GM21447 (cell line): Measurements from ENCODE around the gene HSD17B13.
A peak's percentile ranks its signal among the peaks of the same experiment; 100 is the strongest.
"Not testable (repeated sequence)": the region's sequence is repeated elsewhere in the genome, so short reads cannot be mapped to it uniquely, and the experiment has no call there.

Experiments used
- ATAC-seq: cut with Tn5 transposase; IDR thresholded peaks from one replicate; pipeline ENCODE4 v1.9.1; 2021; ENCODE audit not compliant: unreplicated experiment

The HSD17B13 gene, protein sequence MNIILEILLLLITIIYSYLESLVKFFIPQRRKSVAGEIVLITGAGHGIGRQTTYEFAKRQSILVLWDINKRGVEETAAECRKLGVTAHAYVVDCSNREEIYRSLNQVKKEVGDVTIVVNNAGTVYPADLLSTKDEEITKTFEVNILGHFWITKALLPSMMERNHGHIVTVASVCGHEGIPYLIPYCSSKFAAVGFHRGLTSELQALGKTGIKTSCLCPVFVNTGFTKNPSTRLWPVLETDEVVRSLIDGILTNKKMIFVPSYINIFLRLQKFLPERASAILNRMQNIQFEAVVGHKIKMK

DNA sequence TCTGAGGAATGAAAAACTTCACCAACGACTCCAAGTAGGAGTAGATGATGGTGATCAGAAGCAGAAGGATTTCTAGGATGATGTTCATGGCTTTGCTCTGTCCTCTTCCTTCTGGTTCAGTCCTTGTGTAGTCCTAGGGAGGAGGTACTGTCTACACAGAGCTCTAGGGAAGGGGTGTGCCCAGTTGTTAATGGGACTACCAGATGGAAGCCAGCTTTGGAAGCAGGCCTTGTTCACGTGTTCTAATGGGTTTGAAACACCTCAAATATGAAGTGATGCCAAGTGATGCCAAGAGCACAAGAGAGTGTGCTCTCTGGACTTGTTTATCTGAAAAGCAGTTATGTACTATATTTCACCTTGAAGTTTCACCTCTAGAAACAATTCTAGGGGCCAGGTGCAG lies at the start of gene HSD17B13:
Gene HSD17B13, minus strand, starts transcription at position 129 of the 400 bp plus-strand sequence. Its CDS starts 41 bp downstream, at position 88.
- ATAC-seq: no peak

DNA sequence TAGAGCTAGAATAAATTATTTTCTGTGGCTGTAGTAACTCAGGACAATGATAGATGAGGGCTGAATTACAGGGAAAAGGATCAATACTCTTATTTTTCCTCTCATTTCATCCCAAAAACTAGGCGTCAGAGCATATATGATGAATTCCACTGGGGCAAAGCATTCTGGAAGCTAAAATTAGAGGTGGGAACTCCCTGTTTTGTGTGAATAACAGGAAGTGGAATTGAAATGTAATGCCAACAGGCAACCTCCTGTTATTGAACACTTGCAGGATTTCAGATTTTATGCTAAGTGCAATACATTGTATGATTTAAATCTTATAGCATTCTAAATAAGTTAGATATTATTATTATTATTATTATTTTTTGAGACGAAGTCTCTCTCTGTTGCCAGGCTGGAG lies 47.4 kb upstream of the HSD17B13 start:
- no peak for ATAC-seq

DNA sequence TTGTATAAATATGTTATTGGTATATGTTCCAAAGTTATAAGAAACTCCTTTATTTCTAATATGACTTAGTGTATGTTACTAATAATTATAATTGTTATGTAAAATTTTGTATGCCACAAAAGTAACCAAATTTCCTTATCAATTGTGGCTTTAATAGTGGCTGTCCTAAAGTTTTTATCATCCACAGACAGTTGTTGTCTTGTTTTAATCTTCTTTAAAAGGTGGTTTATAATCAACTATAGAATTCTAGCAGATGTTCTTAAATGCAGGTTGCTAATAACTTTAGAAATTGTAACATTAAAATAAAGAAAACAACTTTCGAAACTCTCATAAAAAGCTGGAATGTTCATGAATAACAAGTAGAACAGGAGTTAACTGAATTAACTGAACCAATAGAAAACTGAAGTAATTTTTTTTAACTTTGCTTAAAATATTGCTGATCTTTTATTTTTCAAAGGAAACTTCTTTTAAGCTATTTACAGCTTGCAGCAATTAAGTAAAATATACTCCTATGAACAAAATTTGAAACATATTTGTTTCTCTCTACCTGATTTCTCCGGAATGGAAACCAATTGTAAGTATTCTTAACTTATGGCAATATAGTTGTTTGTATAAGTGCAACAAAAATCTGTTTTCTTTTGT lies 44.0 kb upstream of the HSD17B13 start:
- ATAC-seq: no peak

DNA sequence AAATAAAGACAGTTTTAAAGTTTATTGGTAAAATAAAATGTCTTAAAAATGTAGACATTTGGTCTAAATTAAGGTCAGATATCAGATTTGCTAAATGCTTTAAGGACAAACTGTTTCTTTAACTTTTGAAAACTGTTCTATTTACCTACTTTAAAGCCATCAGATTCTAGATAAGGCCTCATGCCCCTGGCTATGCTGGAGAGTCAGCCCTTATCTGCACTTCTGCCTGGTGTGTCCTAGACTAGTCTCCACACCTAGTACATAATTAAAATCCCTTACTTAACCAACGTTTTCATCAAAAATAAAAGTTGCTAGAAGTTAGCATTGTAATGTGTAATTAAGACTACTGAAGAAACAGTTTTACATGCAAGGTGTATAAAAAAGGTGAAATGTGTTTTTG lies 42.7 kb upstream of the HSD17B13 start:
- no peak for ATAC-seq

DNA sequence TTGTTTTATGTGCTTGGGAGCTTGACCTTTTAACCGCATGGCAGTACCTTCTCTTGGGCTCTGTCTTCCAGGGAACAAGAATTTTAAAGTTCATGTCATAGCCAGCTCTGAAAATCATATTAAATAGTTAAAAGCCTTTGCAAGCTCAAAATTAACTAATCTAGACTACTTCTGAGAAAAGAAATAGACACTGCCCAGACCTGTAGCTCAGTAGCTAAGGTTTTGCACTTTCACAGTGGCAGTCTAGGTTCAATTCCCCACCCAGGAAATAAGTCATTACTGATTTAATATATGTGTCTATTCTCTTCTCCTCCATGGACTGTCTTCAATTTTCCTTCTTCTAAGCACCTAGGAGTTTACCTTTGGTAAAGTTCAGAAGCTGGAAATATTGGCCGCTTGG lies 40.9 kb upstream of the HSD17B13 start:
- ATAC-seq: no peak

DNA sequence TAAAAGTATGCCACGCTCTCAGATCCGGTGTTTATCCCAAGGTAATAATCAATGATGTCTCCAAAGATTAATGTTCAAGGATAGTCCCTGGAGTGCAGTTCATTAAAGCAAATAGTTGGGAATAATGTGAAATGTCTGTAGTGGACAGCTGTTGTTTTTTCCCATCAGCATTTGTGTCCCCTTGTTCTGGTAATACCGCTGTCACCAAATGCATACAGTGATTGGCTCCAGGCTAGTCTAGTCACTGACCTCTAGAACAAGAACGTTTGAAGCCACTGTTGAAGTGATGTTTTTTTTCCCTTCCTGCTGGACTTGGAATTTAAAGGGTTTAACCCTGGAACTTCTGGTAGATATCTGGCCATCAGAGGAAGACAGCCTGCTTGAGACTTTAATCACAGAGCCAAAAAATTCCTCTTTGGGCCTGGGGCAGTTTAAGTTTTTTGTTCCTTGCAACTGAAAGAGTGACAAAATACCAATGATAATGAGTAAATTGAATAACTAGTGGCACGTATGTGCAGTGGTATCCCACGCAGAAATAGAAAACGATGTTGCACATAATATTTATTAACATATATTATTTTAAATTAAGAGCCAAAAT lies 37.8 kb upstream of the HSD17B13 start:
- ATAC-seq: no peak

DNA sequence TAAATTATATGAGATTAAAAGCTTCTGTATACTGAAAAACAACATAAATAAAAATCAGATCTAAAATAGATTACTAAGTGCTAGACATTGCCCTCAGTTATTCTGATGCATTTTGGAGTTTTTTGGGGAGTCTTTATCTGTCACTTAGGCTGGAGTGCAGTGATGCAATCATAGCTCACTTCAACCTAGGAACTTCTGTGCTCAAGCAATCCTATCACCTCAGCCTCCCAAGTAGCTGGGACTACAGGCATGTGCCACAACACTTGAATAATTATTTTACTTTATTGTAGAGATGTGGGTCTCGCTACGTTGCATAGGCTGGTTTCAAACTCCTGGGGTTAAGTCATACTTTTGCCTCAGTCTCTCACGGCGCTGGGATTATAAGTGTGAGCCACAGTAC lies 36.6 kb upstream of the HSD17B13 start:
- no peak for ATAC-seq

DNA sequence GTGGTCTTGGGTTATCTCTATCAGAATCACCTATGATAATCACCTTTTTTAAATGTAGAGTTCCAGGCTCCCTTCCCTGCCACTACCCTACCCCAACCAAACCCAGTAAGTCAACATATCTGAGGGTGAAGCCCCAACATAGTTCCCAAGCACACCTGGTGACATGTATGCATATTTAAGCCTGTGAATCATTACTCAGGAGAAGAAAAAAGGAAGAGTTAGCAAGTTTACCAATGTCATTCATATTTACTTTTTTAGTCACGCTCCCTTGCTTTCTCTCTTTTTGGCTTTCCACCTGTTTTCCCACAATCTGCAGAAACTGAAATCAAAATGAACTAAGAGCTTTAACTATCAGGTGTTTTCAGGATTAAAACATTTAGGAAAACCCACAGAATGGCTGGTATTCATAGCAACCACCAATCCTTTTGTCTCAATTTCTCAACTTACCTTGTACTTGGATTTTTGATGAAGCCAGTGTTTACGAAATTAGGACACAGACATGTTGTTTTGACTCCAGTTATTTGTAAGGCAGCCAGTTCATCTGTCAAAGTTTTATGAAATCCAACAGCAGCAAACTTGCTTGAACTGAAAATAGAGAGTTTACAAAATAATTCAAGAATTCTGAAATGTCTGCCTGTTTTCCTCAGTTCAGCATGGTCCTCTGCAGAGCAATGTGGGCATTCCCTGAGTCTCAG lies 34.3 kb upstream of the HSD17B13 start:
- ATAC-seq: no peak

DNA sequence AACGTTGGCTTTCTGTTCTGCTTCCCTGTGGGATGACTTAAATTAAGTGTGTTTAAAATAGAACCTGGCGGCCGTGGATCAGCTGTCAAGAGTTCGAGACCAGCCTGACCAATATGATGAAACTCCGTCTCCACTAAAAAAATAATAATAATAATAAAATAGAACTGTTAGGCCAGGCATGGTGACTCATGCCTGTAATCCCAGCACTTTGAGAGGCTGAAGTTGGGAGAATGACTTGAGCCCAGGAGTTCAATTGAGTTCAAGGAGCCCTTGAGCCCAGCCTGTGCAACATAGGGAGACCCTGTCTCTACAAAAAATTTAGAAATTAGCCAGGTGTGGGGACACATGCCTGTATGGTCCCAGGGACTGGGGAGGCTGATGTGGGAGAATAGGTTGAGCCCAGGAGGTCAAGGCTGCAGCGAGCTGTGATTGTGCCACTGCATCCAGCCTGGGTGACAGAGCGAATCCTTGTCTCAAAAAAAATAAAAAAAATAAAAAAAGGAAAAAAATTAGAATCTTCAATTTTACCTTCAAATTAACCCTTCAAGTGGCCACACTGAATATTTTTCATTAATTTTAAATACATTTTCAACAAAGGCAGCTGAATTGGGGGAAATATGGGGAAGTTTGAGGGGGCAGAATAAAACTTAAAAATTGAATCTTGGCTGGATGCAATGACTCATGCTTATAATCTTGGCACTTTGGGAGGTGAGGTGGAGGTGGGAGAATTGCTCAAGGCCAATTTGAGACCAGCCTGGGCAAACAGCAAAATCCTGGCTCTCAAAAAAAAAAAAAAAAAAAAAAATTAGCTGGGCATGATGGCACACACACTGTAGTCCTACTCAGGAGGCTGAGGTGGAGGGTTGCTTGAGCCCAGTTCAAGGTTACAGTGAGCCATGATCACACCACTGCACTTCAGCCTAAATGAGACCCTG lies 31.8 kb upstream of the HSD17B13 start:
- no peak for ATAC-seq

DNA sequence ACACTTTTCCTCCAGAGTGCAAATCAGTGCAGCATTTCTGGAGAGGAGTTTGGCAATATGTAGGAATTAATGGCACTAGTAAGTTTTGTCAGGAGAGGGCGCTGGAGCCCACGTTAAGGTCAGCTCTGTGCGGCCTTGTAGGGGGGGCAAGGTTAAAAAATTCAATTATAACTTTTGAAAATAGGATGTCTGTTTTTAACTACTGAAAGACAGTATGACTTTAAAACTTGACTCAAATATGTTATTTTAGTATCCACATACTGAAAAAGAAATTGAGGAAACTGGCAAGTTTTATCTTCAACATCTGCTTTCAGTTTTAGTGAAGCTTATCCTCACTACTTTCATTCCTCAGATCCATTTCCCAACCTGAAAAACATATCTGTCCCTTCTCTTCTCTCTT lies 30.9 kb upstream of the HSD17B13 start:
- ATAC-seq: peak; percentile 82

DNA sequence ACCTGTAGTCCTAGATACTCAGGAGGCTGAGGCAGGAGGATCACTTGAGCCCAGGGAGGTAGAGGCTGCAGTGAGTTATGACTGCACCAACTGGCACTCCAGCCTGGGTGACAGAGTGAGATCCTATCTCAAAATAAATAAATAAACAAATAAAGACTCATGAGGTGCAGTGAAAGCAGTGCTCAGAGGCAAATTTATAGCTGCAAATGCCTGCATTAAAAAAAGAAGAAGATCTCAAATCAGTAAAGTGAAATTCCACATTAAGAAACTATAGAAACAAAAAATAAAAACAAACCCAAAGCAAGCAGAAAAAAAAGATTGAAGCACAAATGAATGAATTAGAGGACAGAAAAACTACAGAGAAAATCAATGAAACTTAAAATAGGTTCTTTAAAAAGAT lies 22.5 kb upstream of the HSD17B13 start:
- ATAC-seq: no peak

DNA sequence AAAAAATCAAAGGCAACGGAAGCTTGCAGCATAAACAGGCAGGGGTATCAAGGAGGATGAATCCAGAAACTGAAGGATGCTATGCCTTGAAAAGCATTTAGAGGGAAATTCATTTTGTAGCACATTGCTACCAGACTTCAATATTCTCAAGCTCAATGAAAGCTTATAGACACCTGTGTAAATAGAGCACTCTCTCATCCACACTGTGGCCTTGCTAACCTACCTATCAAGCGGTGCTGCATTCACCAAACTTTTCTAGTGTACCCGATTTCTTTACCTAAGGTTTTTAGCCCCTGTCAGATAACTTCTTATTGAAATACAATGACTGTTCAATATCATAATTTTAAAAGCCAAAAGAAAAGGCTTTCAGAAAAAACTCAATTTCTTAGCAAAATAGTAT lies 20.2 kb upstream of the HSD17B13 start:
- no peak for ATAC-seq

DNA sequence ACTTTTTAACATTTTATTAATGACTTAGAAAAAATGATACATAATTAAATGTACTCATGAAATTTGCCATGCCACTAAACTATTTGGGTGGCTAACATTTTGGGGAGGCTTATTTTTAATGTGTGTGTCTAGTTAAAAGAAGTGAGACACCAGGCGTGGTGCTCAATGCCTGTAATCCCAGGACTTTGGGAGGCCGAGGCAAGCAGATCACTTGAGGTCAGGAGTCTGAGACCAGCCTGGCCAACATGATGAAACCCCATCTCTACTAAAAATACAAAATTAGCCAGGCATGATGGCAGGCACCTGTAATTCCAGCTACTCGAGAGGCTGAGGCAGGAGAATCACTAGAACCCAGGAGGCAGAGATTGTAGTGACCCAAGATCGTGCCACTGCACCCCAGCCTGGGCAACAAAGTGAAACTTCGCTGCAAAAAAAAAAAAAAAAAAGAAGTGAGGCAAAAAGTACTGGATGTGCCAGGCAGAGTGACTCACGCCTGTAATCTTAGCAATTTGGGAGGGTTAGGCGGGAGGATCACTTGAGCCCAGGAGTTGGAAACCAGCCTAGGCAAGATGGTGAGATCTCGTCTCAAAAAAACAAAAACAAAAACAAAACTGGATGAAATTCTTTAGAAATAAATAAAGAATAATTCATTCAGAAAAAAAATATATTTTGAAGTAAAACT lies 19.4 kb upstream of the HSD17B13 start:
- ATAC-seq: not testable (repeated sequence)

DNA sequence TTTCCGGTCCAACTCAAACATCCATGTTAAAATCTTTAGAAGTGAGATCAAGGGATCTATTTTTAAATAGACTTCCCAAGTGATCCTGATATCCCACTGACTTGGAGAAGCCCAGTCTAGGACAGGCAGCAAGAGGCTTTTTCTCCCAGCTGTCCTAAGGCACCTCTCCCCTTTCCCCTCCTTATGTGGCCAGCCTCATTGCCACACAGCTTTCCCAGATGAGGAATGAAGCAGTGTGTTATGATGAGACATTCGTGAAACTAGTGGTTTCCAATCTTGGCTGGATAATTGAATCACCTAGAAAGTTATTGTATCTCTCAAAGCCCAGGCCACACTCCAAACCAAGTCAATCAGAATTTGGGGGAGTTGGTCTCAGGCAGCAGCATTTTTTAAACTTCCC lies 16.8 kb upstream of the HSD17B13 start:
- ATAC-seq: no peak

DNA sequence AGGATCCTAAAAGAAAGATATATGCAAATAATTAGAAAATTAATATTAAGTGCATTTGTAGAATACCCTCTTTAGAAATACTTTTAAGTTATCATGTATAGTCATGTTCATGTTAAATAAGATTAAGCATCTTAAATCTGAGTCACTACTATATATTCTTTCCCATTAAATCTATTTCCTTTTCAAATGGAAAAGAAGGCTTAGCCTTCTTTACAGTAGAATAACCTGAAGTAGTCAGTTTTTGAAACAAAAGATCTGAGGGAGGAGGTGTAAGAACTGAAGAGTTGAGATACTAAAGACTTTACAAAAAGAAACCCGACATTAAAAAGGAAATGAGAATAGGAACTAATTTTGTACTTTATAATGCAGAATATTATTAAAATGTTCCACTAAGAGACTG lies 14.7 kb upstream of the HSD17B13 start:
- ATAC-seq: no peak

DNA sequence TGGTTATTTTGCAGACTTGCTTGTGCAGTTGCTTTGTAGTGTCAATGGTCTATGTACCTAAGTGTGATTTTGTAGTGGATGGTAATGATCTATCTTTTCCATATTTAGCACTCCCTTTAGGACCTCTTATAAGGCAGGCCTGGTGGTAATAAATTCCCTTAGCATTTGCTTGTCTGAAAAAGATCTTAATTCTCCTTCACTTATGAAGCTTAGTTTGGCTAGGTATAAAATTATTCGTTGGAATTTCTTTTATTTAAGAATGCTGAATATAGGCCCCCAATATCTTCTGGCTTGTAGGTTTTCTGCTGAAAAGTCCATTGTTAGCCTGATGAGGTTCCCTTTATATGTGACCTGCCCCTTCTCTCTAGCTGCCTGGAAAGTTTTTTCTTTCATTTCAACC lies 10.6 kb upstream of the HSD17B13 start:
- no peak for ATAC-seq

DNA sequence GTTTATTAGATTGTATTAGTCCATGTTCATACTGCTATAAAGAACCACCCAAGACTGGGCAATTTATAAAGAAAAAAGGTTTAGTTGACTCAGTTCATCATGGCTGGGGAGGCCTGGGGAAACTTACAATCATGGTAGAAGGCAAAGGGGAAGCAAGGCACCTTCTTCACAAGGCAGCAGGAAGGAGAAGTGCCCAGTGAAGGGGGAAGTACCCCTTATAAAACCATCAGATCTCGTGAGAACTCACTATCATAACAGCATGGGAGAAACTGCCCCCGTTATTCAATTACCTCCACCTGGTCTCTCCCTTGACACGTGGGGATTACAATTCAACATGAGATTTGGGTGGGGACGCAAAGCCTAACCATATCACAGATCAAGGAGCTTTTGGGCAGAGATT lies 8.1 kb upstream of the HSD17B13 start:
- ATAC-seq: no peak

DNA sequence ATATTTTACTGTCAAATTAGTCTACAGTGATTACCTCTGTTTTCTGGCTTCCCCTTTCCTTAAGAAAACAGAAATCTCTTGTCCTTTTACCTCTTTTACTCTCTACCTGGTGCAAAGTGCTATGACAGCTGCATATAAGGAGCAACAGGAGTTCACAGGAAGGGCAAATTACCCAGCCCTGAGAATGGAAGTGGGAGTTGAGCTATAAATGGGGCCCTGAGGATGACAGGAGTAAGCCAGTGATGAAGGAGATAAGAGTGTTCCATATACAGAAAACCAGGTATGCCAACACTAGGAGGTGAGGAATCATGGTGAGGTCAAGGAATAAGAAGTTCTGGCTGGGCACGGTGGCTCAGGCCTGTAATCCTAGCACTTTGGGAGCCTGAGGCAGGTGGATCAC lies 4.5 kb upstream of the HSD17B13 start:
- ATAC-seq: no peak

DNA sequence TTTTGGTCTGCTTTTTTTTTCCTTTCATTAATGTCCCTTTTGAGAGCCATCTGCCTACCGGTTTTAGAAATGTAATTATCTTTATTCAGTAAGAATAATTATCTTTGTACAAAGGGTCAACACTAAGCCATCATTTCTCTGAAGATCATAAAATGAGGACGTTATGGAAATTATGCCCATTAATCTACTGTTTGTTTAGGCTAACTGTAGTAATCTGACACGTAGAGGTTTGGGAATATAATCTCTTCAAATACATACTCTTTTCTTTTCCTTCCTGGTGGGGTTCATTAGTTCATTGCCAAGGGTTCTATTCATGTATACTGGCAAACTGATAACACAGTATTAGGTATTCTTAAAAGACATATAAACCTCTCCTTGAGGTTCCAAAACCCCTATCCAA lies 3.8 kb upstream of the HSD17B13 start:
- no peak for ATAC-seq

DNA sequence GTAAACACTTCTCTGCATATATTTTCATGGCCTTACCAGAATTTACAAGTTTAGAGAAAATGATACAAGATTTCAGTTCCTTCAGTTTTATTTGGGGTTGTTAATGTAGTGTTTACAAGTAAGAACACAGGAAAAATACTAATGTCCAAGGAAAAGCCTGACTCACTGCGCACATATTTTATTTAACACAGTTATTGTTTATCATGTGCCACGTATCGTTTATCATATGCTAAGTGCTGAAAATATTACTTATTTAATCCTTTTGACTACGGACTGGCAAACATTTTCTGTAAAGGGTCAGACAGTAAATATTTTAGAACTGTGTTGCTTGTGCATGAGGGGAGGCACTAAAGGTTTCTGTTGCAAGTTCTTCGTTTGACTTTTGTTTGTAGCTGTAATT lies 794 bp downstream of the HSD17B13 start:
- no peak for ATAC-seq
